ENCODE results near the gene ACY1. TPM values are rescaled to one million over a fixed set of nuclear protein-coding genes. Genes with fewer than 3 reads are reported as not detected.
A peak's percentile ranks its signal among the peaks of the same experiment; 100 is the strongest.

The ACY1 gene
- total and polyA plus RNA-seq, 4 donors = 69.5 to 274 (median 238) TPM

- Histone ChIP-seq H3K4me1 (ENCODE audit: control insufficient read depth in 4 of 4, insufficient read depth in 4 of 4, low read length in 3 of 4) (peaks cover 0 to 2% (median 1%) of the 10 kb centered on the region in 4 donors), H3K27me3 (ENCODE audit: control insufficient read depth in 4 of 4, insufficient read depth in 4 of 4, low read length in 3 of 4) (no peaks in the 10 kb centered on the region), H3K36me3 (ENCODE audit: control insufficient read depth in 4 of 4, insufficient read depth in 3 of 4, low read depth in 1 of 4, low read length in 3 of 4) (peaks cover 18 to 56% (median 36%) of the 10 kb centered on the region in 4 donors), H3K4me3 (ENCODE audit: low read depth in 1 of 3, low read length in 3 of 3) (no peak overlapping the region), H3K27ac (ENCODE audit: low read depth in 1 of 2, low read length in 2 of 2) (no peak overlapping the region), H3K9me3 (ENCODE audit: control insufficient read depth in 4 of 4, low read length in 3 of 4) (no peaks in the 10 kb centered on the region), H3K9ac (ENCODE audit: low read depth in 1 of 2, low read length in 2 of 2) (peak overlapping the region in 1 of 2 donors; percentile 20)
- WGBS = 96% methylated on average over 28 of the region's 28 CpGs
- no peak for DNase-seq (ENCODE audit: low spot score)
- no peak for TF ChIP-seq REST (IDR thresholded peaks at IDR 0.05)
Measured at GRCh38 chr3:51934991-51935885, 48.1 kb upstream of the ACY1 start.

DNA sequence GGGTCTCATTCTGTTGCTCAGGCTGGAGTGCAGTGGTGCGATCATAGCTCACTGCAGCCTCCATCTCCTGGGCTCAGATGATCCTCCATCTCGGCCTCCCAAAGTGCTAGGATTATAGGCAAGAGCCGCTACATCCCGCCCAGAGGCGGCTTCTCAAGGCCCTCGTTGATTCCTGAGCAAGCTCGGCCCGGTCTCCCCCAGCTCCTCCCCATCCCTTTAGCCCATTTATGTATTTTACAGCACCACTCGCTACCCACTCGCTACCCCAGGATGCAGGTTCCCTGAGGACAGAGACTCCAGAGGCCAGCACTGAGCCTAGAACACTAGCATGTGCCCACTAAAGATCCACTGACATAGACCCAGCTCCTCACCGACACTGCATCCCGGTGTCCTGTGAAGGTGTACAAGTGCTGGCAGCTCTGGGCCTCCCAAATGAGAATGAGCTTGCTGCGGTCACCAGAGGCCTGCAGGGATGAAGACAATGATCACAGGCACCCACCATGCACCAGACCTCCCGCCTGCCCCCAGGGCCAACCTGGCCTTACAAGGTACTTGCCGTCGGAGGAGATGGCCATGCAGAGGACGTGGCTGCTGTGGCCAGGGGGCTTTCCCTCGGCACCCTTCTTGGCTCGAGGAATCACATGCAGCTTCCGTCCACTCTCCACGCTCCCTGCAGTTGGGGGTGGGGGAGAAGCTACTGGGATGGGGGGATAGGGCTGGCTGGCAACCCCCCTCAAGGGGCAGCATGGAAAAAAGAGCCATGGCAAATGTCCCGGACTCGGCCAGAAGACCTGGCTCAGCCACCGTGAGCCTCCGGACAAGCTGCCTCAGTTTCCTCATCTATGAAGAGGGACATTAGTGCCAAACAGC, 47.2 kb upstream of the ACY1 start:
- DNase-seq (ENCODE audit: low spot score) = no peak
- 97% methylated on average over 25 of the region's 25 CpGs for WGBS
- TF ChIP-seq RXRA (IDR thresholded peaks at IDR 0.05) (no peak), JUND (IDR thresholded peaks at IDR 0.05) (no peak), SP1 (IDR thresholded peaks at IDR 0.05) (no peak), REST (IDR thresholded peaks at IDR 0.05) (no peak)
- TF ChIP-seq, protein P1, sequence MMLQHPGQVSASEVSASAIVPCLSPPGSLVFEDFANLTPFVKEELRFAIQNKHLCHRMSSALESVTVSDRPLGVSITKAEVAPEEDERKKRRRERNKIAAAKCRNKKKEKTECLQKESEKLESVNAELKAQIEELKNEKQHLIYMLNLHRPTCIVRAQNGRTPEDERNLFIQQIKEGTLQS (IDR thresholded peaks at IDR 0.05) = no peak
- H3K36me3 ChIP-seq (ENCODE audit: control insufficient read depth in 4 of 4, insufficient read depth in 3 of 4, low read depth in 1 of 4, low read length in 3 of 4) = peaks cover 18 to 56% (median 36%) of the 10 kb centered on the region in 4 donors
- H3K9me3 ChIP-seq (ENCODE audit: control insufficient read depth in 4 of 4, low read length in 3 of 4) = no peaks in the 10 kb centered on the region
- H3K27ac ChIP-seq (ENCODE audit: low read depth in 1 of 2, low read length in 2 of 2) = no peak overlapping the region
- H3K9ac ChIP-seq (ENCODE audit: low read depth in 1 of 2, low read length in 2 of 2) = no peak overlapping the region
- H3K4me3 ChIP-seq (ENCODE audit: low read depth in 1 of 3, low read length in 3 of 3) = no peak overlapping the region
- H3K4me1 ChIP-seq (ENCODE audit: control insufficient read depth in 4 of 4, insufficient read depth in 4 of 4, low read length in 3 of 4) = peaks cover 5 to 11% (median 10%) of the 10 kb centered on the region in 4 donors
- H3K27me3 ChIP-seq (ENCODE audit: control insufficient read depth in 4 of 4, insufficient read depth in 4 of 4, low read length in 3 of 4) = no peaks in the 10 kb centered on the region
